ENCODE results near the gene ACO1. TPM values are rescaled to one million over a fixed set of nuclear protein-coding genes. Genes with fewer than 3 reads are reported as not detected.

Gene ACO1
- total and polyA plus RNA-seq, 12 donors = 7.1 to 77.6 (median 65.1) TPM

GRCh38 chr9:32406046-32406445, 21.6 kb downstream of the ACO1 start:
- no peak for ATAC-seq
- 98% methylated on average over 3 of the region's 3 CpGs for WGBS, 2 donors
- peaks cover 0 to 9% (median 0%) of the 10 kb centered on the region in 9 donors for H3K4me1 ChIP-seq
- no peak for TF ChIP-seq CTCF (IDR thresholded peaks at IDR 0.05)
- H3K27me3 ChIP-seq = no peaks in the 10 kb centered on the region
- no peak for DNase-seq
- no peak overlapping the region for H3K4me3 ChIP-seq
- intact Hi-C loops (cut with DNase I) = loop anchor here in 1 of 10 donors (10.0 kb wide), 1 partner anchor 49 kb away; no protein-coding TSS in a partner anchor
- H3K27ac ChIP-seq = no peak overlapping the region
- H3K36me3 ChIP-seq = peaks cover 0 to 61% (median 53%) of the 10 kb centered on the region in 9 donors
- peaks cover 0 to 11% (median 0%) of the 10 kb centered on the region in 11 donors for H3K9me3 ChIP-seq

- H3K4me3 ChIP-seq = no peak overlapping the region
- TF ChIP-seq CTCF (IDR thresholded peaks at IDR 0.05) = no peak
- intact Hi-C loops (cut with DNase I) = loop anchor here in 1 of 10 donors (10.0 kb wide), 1 partner anchor 53 kb away; no protein-coding TSS in a partner anchor
- ATAC-seq (no peak), DNase-seq (no peak)
- no peak overlapping the region for H3K27ac ChIP-seq
- peaks cover 0 to 98% (median 47%) of the 10 kb centered on the region in 9 donors for H3K36me3 ChIP-seq
- H3K27me3 ChIP-seq = no peaks in the 10 kb centered on the region
- no peaks in the 10 kb centered on the region for H3K9me3 ChIP-seq
- no peaks in the 10 kb centered on the region for H3K4me1 ChIP-seq
- 92 to 99% methylated on average over 3 of the region's 3 CpGs for WGBS, 2 donors
These were observed 27.3 kb downstream of the ACO1 start for GRCh38 chr9:32411753-32412152.

GRCh38 chr9:32412440-32412839, 28.0 kb downstream of the ACO1 start:
- WGBS, 2 donors = 98 to 99% methylated on average over 3 of the region's 3 CpGs
- Histone ChIP-seq H3K27me3 (no peaks in the 10 kb centered on the region), H3K4me1 (no peaks in the 10 kb centered on the region), H3K27ac (no peak overlapping the region), H3K36me3 (peaks cover 0 to 98% (median 48%) of the 10 kb centered on the region in 9 donors), H3K4me3 (no peak overlapping the region), H3K9me3 (no peaks in the 10 kb centered on the region)
- DNase-seq = no peak
- no peak for ATAC-seq
- intact Hi-C loops (cut with DNase I) = loop anchor here in 1 of 10 donors (10.0 kb wide), 1 partner anchor 52 kb away; no protein-coding TSS in a partner anchor
- TF ChIP-seq CTCF (IDR thresholded peaks at IDR 0.05) = no peak

- no peaks in the 10 kb centered on the region for H3K9me3 ChIP-seq
- intact Hi-C loops (cut with DNase I) = loop anchor here in 1 of 10 donors (10.0 kb wide), 1 partner anchor 51 kb away; no protein-coding TSS in a partner anchor
- no peak for TF ChIP-seq CTCF (IDR thresholded peaks at IDR 0.05)
- no peaks in the 10 kb centered on the region for H3K4me1 ChIP-seq
- no peak for ATAC-seq
- H3K27me3 ChIP-seq = no peaks in the 10 kb centered on the region
- H3K36me3 ChIP-seq = peaks cover 0 to 98% (median 49%) of the 10 kb centered on the region in 9 donors
- no peak overlapping the region for H3K4me3 ChIP-seq
- DNase-seq = no peak
- H3K27ac ChIP-seq = no peak overlapping the region
These were observed 29.0 kb downstream of the ACO1 start for GRCh38 chr9:32413424-32413823.

Data from heart right ventricle (tissue), 16 donors.